SU-DHL-6 (cell line): ENCODE results near the gene TMEM26.

Experiments used
- H2AFZ ChIP-seq: fragments of 200-600 bp; sonication (generic); 2 replicates; pipeline ENCODE4 v1.6.1; 2014; ENCODE audit warnings: low read depth, mild to moderate bottlenecking, moderate library complexity, mixed read lengths, antibody characterized with exemption, low read length; ENCODE audit not compliant: severe bottlenecking
- H3F3A ChIP-seq: fragments of 200-600 bp; shearing (Covaris generic); 2 replicates; pipeline ENCODE4 v1.6.0; 2016; ENCODE audit warnings: antibody characterized with exemption, mild to moderate bottlenecking; ENCODE audit not compliant: insufficient read depth
- H3K27ac ChIP-seq: fragments of 200-600 bp; sonication (generic); 2 replicates; pipeline ENCODE4 v1.5.1; 2016; ENCODE audit warnings: low read depth, mild to moderate bottlenecking, low read length, moderate library complexity, mixed read lengths
- H3K27me3 ChIP-seq: fragments of 200-600 bp; sonication (generic), shearing (Covaris generic); 2 replicates; pipeline ENCODE4 v1.6.0; 2014; ENCODE audit warnings: mild to moderate bottlenecking, low read length
- H3K36me3 ChIP-seq: fragments of 200-600 bp; sonication (generic); 2 replicates; pipeline ENCODE4 v1.6.1; 2014; ENCODE audit warnings: mild to moderate bottlenecking, low read length, mixed read lengths
- H3K4me2 ChIP-seq: fragments of 300-600, 200-600 bp; shearing (Covaris generic), sonication (generic); 2 replicates; pipeline ENCODE4 v1.6.0; 2014; ENCODE audit warnings: low read length, low read depth, mild to moderate bottlenecking; ENCODE audit not compliant: poor library complexity, severe bottlenecking
- H3K4me3 ChIP-seq: fragments of 200-600 bp; sonication (generic); 2 replicates; pipeline ENCODE4 v1.5.1; 2014; ENCODE audit warnings: antibody characterized with exemption, low read length, mild to moderate bottlenecking, mixed read lengths; ENCODE audit not compliant: insufficient read depth, poor library complexity, severe bottlenecking
- H3K79me2 ChIP-seq: fragments of 200-600 bp; sonication (generic); 2 replicates; pipeline ENCODE4 v1.6.1; 2014; ENCODE audit warnings: mild to moderate bottlenecking, low read length, moderate library complexity; ENCODE audit not compliant: insufficient read depth
- H3K9ac ChIP-seq: fragments of 200-600 bp; sonication (generic); 2 replicates; pipeline ENCODE4 v1.7.0; 2014; ENCODE audit warnings: mild to moderate bottlenecking, low read length
- H3K9me2 ChIP-seq: fragments of 200-600 bp; sonication (generic); replicated peaks from 2 replicates; pipeline ENCODE4 v1.6.1; 2014; ENCODE audit warnings: low read length; ENCODE audit not compliant: insufficient read depth
- H3K9me3 ChIP-seq: fragments of 200-600 bp; sonication (generic); 2 replicates; pipeline ENCODE4 v1.6.1; 2014; ENCODE audit warnings: low read length, mixed read lengths; ENCODE audit not compliant: insufficient read depth
- H4K20me1 ChIP-seq: fragments of 200-600 bp; sonication (generic); 2 replicates; pipeline ENCODE4 v1.6.1; 2014; ENCODE audit warnings: low read depth, mild to moderate bottlenecking, antibody characterized with exemption, low read length, moderate library complexity, mixed read lengths
- CTCF ChIP-seq: fragments of 200-600 bp; sonication (generic); IDR thresholded peaks from one replicate; pipeline ENCODE4 v1.5.1; 2017; ENCODE audit warnings: antibody characterized with exemption, mild to moderate bottlenecking, low read length, moderate library complexity; ENCODE audit not compliant: insufficient read depth, poor library complexity, severe bottlenecking
- EZH2phosphoT487 ChIP-seq: fragments of 200-600 bp; sonication (generic), shearing (Covaris generic); conservative IDR thresholded peaks from 2 replicates; pipeline ENCODE4 v1.6.1; 2018; ENCODE audit warnings: mild to moderate bottlenecking, antibody characterized with exemption, low read length, moderate library complexity, mixed read lengths

The TMEM26 gene

GRCh38 chr10:61398366-61399129 is 54.6 kb downstream of the TMEM26 start:
- H3K4me3 ChIP-seq, result no peak overlapping the region
- no peak overlapping the region for H3K9ac ChIP-seq
- no peak overlapping the region for H3K27ac ChIP-seq
- H3K4me2 ChIP-seq, result no peak overlapping the region
- H3K79me2 ChIP-seq, result no peaks in the 10 kb centered on the region
- no peaks in the 10 kb centered on the region for H3F3A ChIP-seq
- no peaks in the 10 kb centered on the region for H3K9me3 ChIP-seq
- H4K20me1 ChIP-seq, result no peaks in the 10 kb centered on the region
- no peaks in the 10 kb centered on the region for H3K27me3 ChIP-seq
- H3K9me2 ChIP-seq, result no peaks in the 10 kb centered on the region
- no peak overlapping the region for H2AFZ ChIP-seq
- TF ChIP-seq EZH2phosphoT487, result no peak
- no peak for TF ChIP-seq CTCF
- no peaks in the 10 kb centered on the region for H3K36me3 ChIP-seq

GRCh38 chr10:61397175-61397986 is 55.8 kb downstream of the TMEM26 start:
- Histone ChIP-seq H3K27me3 (no peaks in the 10 kb centered on the region), H3K9me2 (no peaks in the 10 kb centered on the region), H3K79me2 (no peaks in the 10 kb centered on the region), H3K27ac (no peak overlapping the region), H2AFZ (no peak overlapping the region), H3K4me3 (no peak overlapping the region), H3F3A (no peaks in the 10 kb centered on the region), H3K9ac (no peak overlapping the region), H3K36me3 (no peaks in the 10 kb centered on the region), H3K9me3 (no peaks in the 10 kb centered on the region), H3K4me2 (peak overlapping the region; percentile 16), H4K20me1 (no peaks in the 10 kb centered on the region)
- TF ChIP-seq EZH2phosphoT487 (no peak), CTCF (no peak)

- no peak overlapping the region for H2AFZ ChIP-seq
- no peak overlapping the region for H3K4me3 ChIP-seq
- no peak overlapping the region for H3K4me2 ChIP-seq
- H3K9ac ChIP-seq, result no peak overlapping the region
- H3K27ac ChIP-seq, result no peak overlapping the region
- H3F3A ChIP-seq, result no peaks in the 10 kb centered on the region
- H4K20me1 ChIP-seq, result no peaks in the 10 kb centered on the region
- no peaks in the 10 kb centered on the region for H3K79me2 ChIP-seq
- TF ChIP-seq EZH2phosphoT487 (no peak), CTCF (no peak)
- no peaks in the 10 kb centered on the region for H3K9me2 ChIP-seq
- no peaks in the 10 kb centered on the region for H3K27me3 ChIP-seq
- no peaks in the 10 kb centered on the region for H3K9me3 ChIP-seq
- no peaks in the 10 kb centered on the region for H3K36me3 ChIP-seq
These were observed 61.9 kb downstream of the TMEM26 start for GRCh38 chr10:61391281-61391680.
